Measurements from ENCODE around the gene EXOSC10. TPM values are rescaled to one million over a fixed set of nuclear protein-coding genes. Genes with fewer than 3 reads are reported as not detected.
"Not testable (repeated sequence)": the region's sequence is repeated elsewhere in the genome, so short reads cannot be mapped to it uniquely, and the experiment has no call there.

Gene EXOSC10
- total and polyA plus RNA-seq, 2 donors from 2014 or later = 26.2 to 46.8 TPM

- peaks cover 2 to 32% (median 22%) of the 10 kb centered on the region in 3 donors for H3K36me3 ChIP-seq (ENCODE audit: control insufficient read depth in 2 of 3, insufficient read depth in 3 of 3, low read length in 3 of 3)
- H3K4me3 ChIP-seq (ENCODE audit: low read length in 3 of 3) = no peak overlapping the region
- no peaks in the 10 kb centered on the region for H3K27me3 ChIP-seq (ENCODE audit: control insufficient read depth, insufficient read depth, low read length)
- no peaks in the 10 kb centered on the region for H3K9me3 ChIP-seq (ENCODE audit: control insufficient read depth in 2 of 3, insufficient read depth in 1 of 3, low read length in 3 of 3)
- intact Hi-C loops (cut with DNase I) = no loop called here
- no peak overlapping the region for H3K9ac ChIP-seq (ENCODE audit: low read length in 3 of 3)
- FAIRE-seq (no peak), DNase-seq (peak in 3 of 5 donors; percentile 14 to 34 (median 23))
- no peak overlapping the region for H3K27ac ChIP-seq (ENCODE audit: low read depth in 2 of 2, low read length in 2 of 2)
- no peak for TF ChIP-seq CTCF (IDR thresholded peaks at IDR 0.05; ENCODE audit: borderline replicate concordance, extremely low read depth, insufficient read depth)
- no peaks in the 10 kb centered on the region for H3K4me1 ChIP-seq (ENCODE audit: control insufficient read depth in 2 of 3, insufficient read depth in 2 of 3, low read depth in 1 of 3, low read length in 3 of 3)
These were observed 5.9 kb upstream of the EXOSC10 start for GRCh38 chr1:11105586-11105985.

- DNase-seq = no peak
- FAIRE-seq = no peak
- TF ChIP-seq CTCF (IDR thresholded peaks at IDR 0.05; ENCODE audit: borderline replicate concordance, extremely low read depth, insufficient read depth) = no peak
- H3K9me3 ChIP-seq (ENCODE audit: control insufficient read depth in 2 of 3, insufficient read depth in 1 of 3, low read length in 3 of 3) = no peaks in the 10 kb centered on the region
- H3K9ac ChIP-seq (ENCODE audit: low read length in 3 of 3) = no peak overlapping the region
- H3K4me1 ChIP-seq (ENCODE audit: control insufficient read depth in 2 of 3, insufficient read depth in 2 of 3, low read depth in 1 of 3, low read length in 3 of 3) = peaks cover 0 to 8% (median 5%) of the 10 kb centered on the region in 3 donors
- peaks cover 0 to 9% (median 6%) of the 10 kb centered on the region in 3 donors for H3K36me3 ChIP-seq (ENCODE audit: control insufficient read depth in 2 of 3, insufficient read depth in 3 of 3, low read length in 3 of 3)
- intact Hi-C loops (cut with DNase I) = no loop called here
- no peak overlapping the region for H3K27ac ChIP-seq (ENCODE audit: low read depth in 2 of 2, low read length in 2 of 2)
- no peaks in the 10 kb centered on the region for H3K27me3 ChIP-seq (ENCODE audit: control insufficient read depth, insufficient read depth, low read length)
- H3K4me3 ChIP-seq (ENCODE audit: low read length in 3 of 3) = no peak overlapping the region
These were observed 1.7 kb upstream of the EXOSC10 start for GRCh38 chr1:11101347-11101746.

GRCh38 chr1:11100806-11101205 is 1.1 kb upstream of the EXOSC10 start:
- H3K4me3 ChIP-seq (ENCODE audit: low read length in 3 of 3); H3K27ac ChIP-seq (ENCODE audit: low read depth in 2 of 2, low read length in 2 of 2); FAIRE-seq; H3K27me3 ChIP-seq (ENCODE audit: control insufficient read depth, insufficient read depth, low read length); H3K4me1 ChIP-seq (ENCODE audit: control insufficient read depth in 2 of 3, insufficient read depth in 2 of 3, low read depth in 1 of 3, low read length in 3 of 3); H3K36me3 ChIP-seq (ENCODE audit: control insufficient read depth in 2 of 3, insufficient read depth in 3 of 3, low read length in 3 of 3); H3K9me3 ChIP-seq (ENCODE audit: control insufficient read depth in 2 of 3, insufficient read depth in 1 of 3, low read length in 3 of 3); H3K9ac ChIP-seq (ENCODE audit: low read length in 3 of 3); DNase-seq; intact Hi-C loops (cut with DNase I): not testable (repeated sequence)

- DNase-seq (no peak), FAIRE-seq (no peak)
- TF ChIP-seq CTCF (IDR thresholded peaks at IDR 0.05; ENCODE audit: borderline replicate concordance, extremely low read depth, insufficient read depth) = no peak
These were observed 452 bp upstream of the EXOSC10 start for GRCh38 chr1:11100149-11100493.

More at GRCh38 chr1:11100149-11100493, 452 bp upstream of the EXOSC10 start:
- H3K36me3 ChIP-seq (ENCODE audit: control insufficient read depth in 2 of 3, insufficient read depth in 3 of 3, low read length in 3 of 3) = peaks cover 0 to 9% (median 4%) of the 10 kb centered on the region in 3 donors
- peak overlapping the region; percentile 58 to 87 (median 67) for H3K9ac ChIP-seq (ENCODE audit: low read length in 3 of 3)
- peaks cover 0 to 8% (median 5%) of the 10 kb centered on the region in 3 donors for H3K4me1 ChIP-seq (ENCODE audit: control insufficient read depth in 2 of 3, insufficient read depth in 2 of 3, low read depth in 1 of 3, low read length in 3 of 3)
- H3K27ac ChIP-seq (ENCODE audit: low read depth in 2 of 2, low read length in 2 of 2) = peak overlapping the region in 1 of 2 donors; percentile 65
- peak overlapping the region; percentile 80 to 96 (median 85) for H3K4me3 ChIP-seq (ENCODE audit: low read length in 3 of 3)
- intact Hi-C loops (cut with DNase I) = no loop called here
- no peaks in the 10 kb centered on the region for H3K27me3 ChIP-seq (ENCODE audit: control insufficient read depth, insufficient read depth, low read length)
- H3K9me3 ChIP-seq (ENCODE audit: control insufficient read depth in 2 of 3, insufficient read depth in 1 of 3, low read length in 3 of 3) = no peaks in the 10 kb centered on the region

Data from kidney (tissue), 14 donors.